GM12801 (cell line): Measurements from ENCODE around the gene ZNF324.

ENCODE experiments used
- CTCF ChIP-seq: IDR thresholded peaks from one replicate; pipeline ENCODE4 v1.5.1; 2011; ENCODE audit warnings: control low read depth; ENCODE audit not compliant: insufficient read length; ENCODE audit errors: extremely low read depth

The ZNF324 gene

GRCh38 chr19:58466760-58467589 is at the start of gene ZNF324:
Gene ZNF324 (plus strand): TSS chr19:58467080. CDS start chr19:58469186, 2,106 bp downstream.
- TF ChIP-seq CTCF = no peak

- TF ChIP-seq CTCF = no peak
These were observed 38.3 kb upstream of the ZNF324 start for GRCh38 chr19:58428617-58429016.

- TF ChIP-seq CTCF = no peak
These were observed 37.1 kb upstream of the ZNF324 start for GRCh38 chr19:58429745-58430144.

- TF ChIP-seq CTCF = no peak
These were observed 32.7 kb upstream of the ZNF324 start for GRCh38 chr19:58434217-58434616.

GRCh38 chr19:58439576-58440554 is 27.0 kb upstream of the ZNF324 start, which contains the start of gene ZNF132:
Gene ZNF132 (minus strand): TSS chr19:58440153. CDS start chr19:58439821, 332 bp downstream.
- no peak for TF ChIP-seq CTCF

GRCh38 chr19:58440556-58440955 is 26.3 kb upstream of the ZNF324 start:
- TF ChIP-seq CTCF = no peak

- TF ChIP-seq CTCF = no peak
These were observed 16.0 kb upstream of the ZNF324 start for GRCh38 chr19:58450856-58451357.
